K562 (cell line): Measurements from ENCODE around the gene ARV1. TPM values are rescaled to one million over a fixed set of nuclear protein-coding genes. Genes with fewer than 3 reads are reported as not detected.

Experiments used
- ATAC-seq: fragments of 200-7000 bp; cut with Tn5 transposase; 3 replicates; pipeline ENCODE4 v1.9.1; 2020; ENCODE audit warnings: moderate library complexity
- BruUV-seq: library from RNA; stranded (reverse); fragments of 400-500 nt; replicated peaks from 2 replicates; lab custom pipeline; 2021; lab: Mats Ljungman, UMichigan
- CTCF ChIA-PET: fragments of 300-600 bp; formaldehyde crosslinking; extraction: SDS; loops from one replicate; lab custom pipeline; 2021; ENCODE audit warnings: low intra/inter-chr PET ratio; lab: Yijun Ruan, JAX
- POLR2A ChIA-PET: fragments of 300-600, 350-650 bp; sonication (Branson Sonifier 250); formaldehyde crosslinking; extraction: SDS; loops from one replicate; lab custom pipeline; 2021; ENCODE audit warnings: antibody characterized with exemption, inconsistent platforms; lab: Yijun Ruan, JAX
- DNase-seq, 4 experiments: peaks; one replicate each; pipeline versions ENCODE4 v3.0.0 to v3.0.0-alpha.2; 2011 to 2018; ENCODE audit warnings: low spot score in 3 of 4, mixed read lengths in 3 of 4; ENCODE audit errors: extremely low read depth in 1 of 4
- FAIRE-seq: peaks from 2 replicates; lab custom pipeline; 2011; peaks lifted over from hg19 to GRCh38; lab: Jason Lieb, UNC
- H2AFZ ChIP-seq: 2 replicates; pipeline ENCODE4 v1.6.0; 2011; ENCODE audit warnings: low read depth, low read length, control low read depth, inconsistent platforms
- H3K27ac ChIP-seq: fragments of 200-600 bp; 3 replicates; pipeline ENCODE4 v1.8.0; 2011; ENCODE audit warnings: low read depth, mild to moderate bottlenecking, control low read depth, inconsistent platforms, low read length, moderate library complexity, mixed read lengths; ENCODE audit errors: extremely low read depth
- H3K27me3 ChIP-seq, 2 experiments: fragments of 300-600 bp in 1 of 2; 2 replicates in 1 of 2; 3 replicates in 1 of 2; pipeline versions ENCODE4 v1.6.0 to v1.8.0; 2011; ENCODE audit warnings: inconsistent platforms in 2 of 2, low read length in 2 of 2, mild to moderate bottlenecking in 1 of 2, mixed read lengths in 1 of 2, moderate library complexity in 1 of 2; ENCODE audit not compliant: control insufficient read depth in 2 of 2, insufficient read depth in 2 of 2
- H3K36me3 ChIP-seq: fragments of 300-600 bp; 3 replicates; pipeline ENCODE4 v1.8.0; 2011; ENCODE audit warnings: mild to moderate bottlenecking, low read length, inconsistent platforms; ENCODE audit not compliant: control insufficient read depth, insufficient read depth
- H3K4me1 ChIP-seq, 2 experiments: fragments of 200-600 bp in 1 of 2; replicated peaks in 1 of 2; 2 replicates in 1 of 2; 3 replicates in 1 of 2; pipeline versions ENCODE4 v1.5.1 to v1.8.0; 2011; ENCODE audit warnings: inconsistent platforms in 2 of 2, low read length in 2 of 2, mild to moderate bottlenecking in 1 of 2, mixed read lengths in 1 of 2, moderate library complexity in 1 of 2; ENCODE audit not compliant: control insufficient read depth in 2 of 2, insufficient read depth in 2 of 2
- H3K4me2 ChIP-seq: 2 replicates; pipeline ENCODE4 v1.6.1; 2011; ENCODE audit warnings: low read length, control low read depth, inconsistent platforms, mixed read lengths; ENCODE audit not compliant: insufficient read depth
- H3K4me3 ChIP-seq: fragments of 200-600 bp; sonication (generic), shearing (Covaris generic); 2 replicates; pipeline ENCODE4 v1.5.1; 2016; ENCODE audit warnings: control low read depth, inconsistent platforms
- H3K79me2 ChIP-seq: fragments of 200-600 bp; 3 replicates; pipeline ENCODE4 v1.8.0; 2011; ENCODE audit warnings: low read length, inconsistent platforms; ENCODE audit not compliant: control insufficient read depth, insufficient read depth
- H3K9ac ChIP-seq, 2 experiments: 2 replicates each; pipeline versions ENCODE4 v1.6.0 to v1.6.1; 2011; ENCODE audit warnings: low read depth in 2 of 2, low read length in 2 of 2, control low read depth in 1 of 2, inconsistent platforms in 1 of 2, mild to moderate bottlenecking in 1 of 2, mixed read lengths in 1 of 2; ENCODE audit not compliant: insufficient read depth in 1 of 2
- H3K9me1 ChIP-seq: one replicate; pipeline ENCODE4 v1.6.0; 2011; ENCODE audit warnings: inconsistent platforms, mild to moderate bottlenecking, low read length, moderate library complexity; ENCODE audit not compliant: control insufficient read depth, insufficient read depth
- H3K9me3 ChIP-seq: replicated peaks from 2 replicates; pipeline ENCODE4 v1.5.1; 2011; ENCODE audit warnings: low read depth, low read length, inconsistent platforms; ENCODE audit not compliant: control insufficient read depth, insufficient read depth
- H4K20me1 ChIP-seq: replicated peaks from 2 replicates; pipeline ENCODE4 v1.6.1; 2011; ENCODE audit warnings: low read length, inconsistent platforms, mixed read lengths; ENCODE audit not compliant: control insufficient read depth, insufficient read depth
- ATF3 ChIP-seq, 2 experiments: fragments of 450-650 bp in 1 of 2; sonication (generic) in 1 of 2; formaldehyde crosslinking in 1 of 2; IDR thresholded peaks in 1 of 2; conservative IDR thresholded peaks in 1 of 2; 2 replicates each; pipeline versions ENCODE4 v1.6.1 to v1.8.1; 2016 to 2023; ENCODE audit warnings: mild to moderate bottlenecking in 2 of 2, moderate library complexity in 2 of 2, inconsistent platforms in 1 of 2, missing genetic modification reagents in 1 of 2
- CEBPB ChIP-seq: fragments of 450-650 bp; IDR thresholded peaks from 2 replicates; pipeline ENCODE4 v1.6.1; 2016; ENCODE audit warnings: missing genetic modification characterization, missing compliant biosample characterization
- CEBPG ChIP-seq, 3 experiments: fragments of 200-800 bp in 1 of 3; sonication (Bioruptor generic) in 1 of 3; sonication (generic) in 1 of 3; formaldehyde crosslinking in 1 of 3; IDR thresholded peaks in 2 of 3; conservative IDR thresholded peaks in 1 of 3; 2 replicates each; pipeline versions ENCODE4 v1.6.1 to v1.8.0; 2016 to 2022; ENCODE audit warnings: missing compliant biosample characterization in 2 of 3, missing genetic modification characterization in 2 of 3, mild to moderate bottlenecking in 1 of 3, missing genetic modification reagents in 1 of 3
- FOXK2 ChIP-seq, 2 experiments: fragments of 450-650 bp; IDR thresholded peaks in 1 of 2; conservative IDR thresholded peaks in 1 of 2; 2 replicates each; pipeline ENCODE4 v1.6.1; 2016; ENCODE audit warnings: low read depth in 2 of 2, mild to moderate bottlenecking in 1 of 2
- ZNF586 ChIP-seq: fragments of 450-650 bp; formaldehyde crosslinking; conservative IDR thresholded peaks from 2 replicates; pipeline ENCODE4 v1.4.0; 2020; ENCODE audit warnings: mild to moderate bottlenecking, moderate library complexity
- WGBS: fragments of 100-300 bp; shearing (Covaris generic); methylation state at CpG from one replicate; pipeline ENCODE4 v1.1.6; 2016; ENCODE audit warnings: low coverage, mixed read lengths; ENCODE audit not compliant: insufficient coverage; ENCODE audit errors: missing lambda C conversion rate; 5-methylcytosine and 5-hydroxymethylcytosine counted together
- in situ Hi-C: fragments of 300-500 bp; cut with MboI; formaldehyde crosslinking; loops from 4 replicates; pipeline ENCODE4 v1.15.0; 2018; ENCODE audit warnings: inconsistent platforms, mixed read lengths
- intact Hi-C: fragments of 100-400 bp; cut with micrococcal nuclease; formaldehyde crosslinking; loops from 2 replicates; pipeline ENCODE4 v1.14.2; 2022
- polyA plus RNA-seq, 8 experiments: library from polyadenylated mRNA; depleted of rRNA in 4 of 8; stranded (reverse) in 5 of 8; unstranded in 3 of 8; fragments of >200 nt; fragmentation: Nextera tagmentation in 2 of 8; fragmentation: Illumina TruSeq in 1 of 8; extraction: Ambion mirVana in 2 of 8; extraction: Trizol in 1 of 8; gene quantifications; 2 replicates each; pipeline versions ENCODE4 v1.2.1 to v1.2.3, GENCODE V29; 2011 to 2014; ENCODE audit warnings: inconsistent platforms in 1 of 8, missing spikeins in 1 of 8
- total RNA-seq, 7 experiments: library from RNA; depleted of rRNA in 6 of 7; stranded (reverse); fragments of >200 nt in 6 of 7; fragmentation: Illumina TruSeq in 2 of 7; extraction: Trizol in 2 of 7; gene quantifications; 2 replicates each; pipeline versions ENCODE4 v1.2.1 to v1.2.3, GENCODE V29; 2011 to 2021; ENCODE audit warnings: low replicate concordance in 1 of 7

The ARV1 gene
- total and polyA plus RNA-seq, 9 of the 15 experiments (the other 6 are each of a cell fraction or from before 2014, with no cell fraction given), result 54.8 to 139 (median 74.0) TPM

DNA sequence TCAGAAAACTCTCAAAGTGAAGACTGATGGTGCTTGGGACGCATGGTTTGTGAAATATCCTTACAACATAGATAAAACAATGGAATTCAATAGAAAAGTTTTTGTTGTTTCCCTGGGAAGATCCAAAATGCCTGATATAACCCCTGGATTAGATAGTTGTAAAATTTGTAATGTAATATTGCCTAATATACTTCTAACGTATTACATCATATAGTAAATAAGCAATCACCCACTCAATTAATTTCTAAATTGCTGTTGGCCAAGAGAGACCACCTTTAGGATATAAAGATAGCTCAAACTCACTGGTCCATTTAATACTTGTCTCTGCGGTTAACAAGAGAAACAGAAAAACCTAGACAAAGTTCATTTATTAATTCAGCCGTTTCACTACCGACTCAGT lies 42.4 kb upstream of the ARV1 start:
- no peak overlapping the region for H2AFZ ChIP-seq
- H3K9ac ChIP-seq, result no peak overlapping the region
- H3K4me1 ChIP-seq, result no peaks in the 10 kb centered on the region
- FAIRE-seq (no peak), DNase-seq (no peak), ATAC-seq (no peak)
- no peaks in the 10 kb centered on the region for H3K27me3 ChIP-seq
- no peaks in the 10 kb centered on the region for H3K79me2 ChIP-seq
- 55% methylated on average over 5 of the region's 5 CpGs for WGBS
- no peak overlapping the region for H3K4me3 ChIP-seq
- BruUV-seq, result no TSS peak
- H4K20me1 ChIP-seq, result no peaks in the 10 kb centered on the region
- no peaks in the 10 kb centered on the region for H3K9me1 ChIP-seq
- TF ChIP-seq ATF3 (IDR thresholded peaks at IDR 0.05) (0 out of 2 replicates have a peak, but pooled peaks have one; percentile 17), ATF3 (CRISPR knock-in tag; conservative IDR thresholded peaks at IDR 0.05) (no peak), ZNF586 (no peak), CEBPB (tag) (peak; percentile 48; the same call in 1 of the 2 replicates), CEBPG (CRISPR knock-in tag; IDR thresholded peaks at IDR 0.05) (no peak), CEBPG (tag; conservative IDR thresholded peaks at IDR 0.05 in 1 of 2, IDR thresholded peaks at IDR 0.05 in 1 of 2) (peak; percentile 52 to 75; a peak in 3 of 4 replicates), FOXK2 (conservative IDR thresholded peaks at IDR 0.05 in 1 of 2, IDR thresholded peaks at IDR 0.05 in 1 of 2; ENCODE audit: low read depth in 2 of 2) (no peak)
- H3K9me3 ChIP-seq, result no peaks in the 10 kb centered on the region
- POLR2A ChIA-PET, result interaction anchor here (0.6 kb wide), 2 partner anchors 42 to 646 kb away, joined by 3 read pairs; partner anchors contain the start of genes ARV1 and TTC13
- intact Hi-C loops (no loop called here), in situ Hi-C loops (no loop called here)
- no peak overlapping the region for H3K27ac ChIP-seq
- H3K36me3 ChIP-seq, result no peaks in the 10 kb centered on the region
- H3K4me2 ChIP-seq, result no peak overlapping the region
- CTCF ChIA-PET, result no interaction called here
